Stimulated activated CD4-positive, alpha-beta T cell treated with anti-CD3 and anti-CD28 coated beads, Interleukin-1b, Interleukin-23, amount 100 ng/mL, for 1 hour (primary cell): ENCODE results near the gene LRCH3.
"Not testable (repeated sequence)": the region's sequence is repeated elsewhere in the genome, so short reads cannot be mapped to it uniquely, and the experiment has no call there.

ENCODE experiments used
- DNase-seq, 2 donors: peaks; one replicate each; pipeline ENCODE4 v3.0.0-alpha.2; 2020; ENCODE audit warnings: low read depth in 2 of 2

The LRCH3 gene

GRCh38 chr3:197926418-197926817 is 135.4 kb downstream of the LRCH3 start:
- DNase-seq = no peak

- DNase-seq = not testable (repeated sequence)
These were observed 136.5 kb downstream of the LRCH3 start for GRCh38 chr3:197927578-197927977.

GRCh38 chr3:197936819-197937384 is 145.8 kb downstream of the LRCH3 start:
- no peak for DNase-seq
